PC-9 (cell line): ENCODE data around the gene RALGPS1. TPM values are rescaled to one million over a fixed set of nuclear protein-coding genes. Genes with fewer than 3 reads are reported as not detected.

Experiments
- BruUV-seq: library from RNA; stranded (reverse); fragments of 400-500 nt; replicated peaks from 2 replicates; lab custom pipeline; 2021; lab: Mats Ljungman, UMichigan
- CTCF ChIA-PET: fragments of 300-600 bp; sonication (Branson Sonifier 250); formaldehyde crosslinking; loops from one replicate; lab custom pipeline; 2022; ENCODE audit warnings: antibody characterized with exemption; lab: Charles Lee
- POLR2A ChIA-PET: fragments of 300-600 bp; sonication (Branson Sonifier 250); formaldehyde crosslinking; loops from one replicate; lab custom pipeline; 2022; ENCODE audit warnings: antibody characterized with exemption; ENCODE audit not compliant: unreplicated experiment; lab: Charles Lee
- DNase-seq, 2 experiments: peaks; one replicate each; pipeline versions ENCODE4 v3.0.0 to v3.0.0-alpha.2; 2015 to 2022; ENCODE audit warnings: mixed read lengths in 1 of 2
- H2AFZ ChIP-seq: fragments of 200-600 bp; sonication (generic); 2 replicates; pipeline ENCODE4 v1.8.1; 2017; ENCODE audit warnings: antibody characterized with exemption
- H3F3A ChIP-seq: fragments of 200-600 bp; sonication (generic); 2 replicates; pipeline ENCODE4 v1.8.1; 2017; ENCODE audit warnings: antibody characterized with exemption, mild to moderate bottlenecking, low read depth; ENCODE audit not compliant: insufficient read depth
- H3K27ac ChIP-seq: fragments of 200-600 bp; sonication (generic); 2 replicates; pipeline ENCODE4 v1.6.1; 2016; ENCODE audit warnings: mixed run types
- H3K27me3 ChIP-seq: fragments of 200-600 bp; sonication (generic); 2 replicates; pipeline ENCODE4 v1.6.1; 2016; ENCODE audit warnings: low read depth, mixed run types; ENCODE audit not compliant: insufficient read depth
- H3K36me3 ChIP-seq: fragments of 200-600 bp; sonication (generic); 2 replicates; pipeline ENCODE4 v1.6.1; 2016; ENCODE audit warnings: low read depth, mixed run types
- H3K4me1 ChIP-seq: fragments of 200-600 bp; sonication (generic); replicated peaks from 2 replicates; pipeline ENCODE4 v1.6.1; 2016; ENCODE audit warnings: mixed run types; ENCODE audit not compliant: insufficient read depth
- H3K4me2 ChIP-seq: fragments of 200-600 bp; sonication (generic); 2 replicates; pipeline ENCODE4 v1.6.1; 2017; ENCODE audit warnings: mixed run types
- H3K4me3 ChIP-seq: fragments of 200-600 bp; sonication (generic); 2 replicates; pipeline ENCODE4 v1.6.1; 2016; ENCODE audit warnings: mixed run types
- H3K79me2 ChIP-seq: fragments of 200-600 bp; sonication (generic); 2 replicates; pipeline ENCODE4 v1.6.1; 2017; ENCODE audit warnings: low read depth, mixed run types
- H3K9me2 ChIP-seq: fragments of 200-600 bp; sonication (generic); 2 replicates; pipeline ENCODE4 v1.8.1; 2017; ENCODE audit warnings: mild to moderate bottlenecking; ENCODE audit not compliant: insufficient read depth
- H3K9me3 ChIP-seq: fragments of 200-600 bp; sonication (generic); 2 replicates; pipeline ENCODE4 v1.8.1; 2016; ENCODE audit warnings: low read depth; ENCODE audit not compliant: insufficient read depth
- H4K20me1 ChIP-seq: fragments of 200-600 bp; sonication (generic); 2 replicates; pipeline ENCODE4 v1.8.1; 2017; ENCODE audit not compliant: insufficient read depth
- CTCF ChIP-seq: fragments of 200-600 bp; sonication (generic); conservative IDR thresholded peaks from 2 replicates; pipeline ENCODE4 v1.6.1; 2017; ENCODE audit warnings: mixed run types, antibody characterized with exemption, mild to moderate bottlenecking, moderate library complexity
- EZH2 ChIP-seq: fragments of 200-600 bp; sonication (generic); IDR thresholded peaks from 2 replicates; pipeline ENCODE4 v1.8.0; 2017; ENCODE audit warnings: antibody characterized with exemption, low read depth
- intact Hi-C: fragments of 100-400 bp; cut with micrococcal nuclease; formaldehyde crosslinking; loops from one replicate; pipeline ENCODE4 v1.10.0; 2022; ENCODE audit not compliant: unreplicated experiment
- total RNA-seq: library from RNA; stranded (reverse); gene quantifications from 2 replicates; pipeline ENCODE4 v1.2.3, GENCODE V29; 2021

Gene RALGPS1
- total RNA-seq, 1 experiment from 2014 or later, result 23.3 TPM

DNA sequence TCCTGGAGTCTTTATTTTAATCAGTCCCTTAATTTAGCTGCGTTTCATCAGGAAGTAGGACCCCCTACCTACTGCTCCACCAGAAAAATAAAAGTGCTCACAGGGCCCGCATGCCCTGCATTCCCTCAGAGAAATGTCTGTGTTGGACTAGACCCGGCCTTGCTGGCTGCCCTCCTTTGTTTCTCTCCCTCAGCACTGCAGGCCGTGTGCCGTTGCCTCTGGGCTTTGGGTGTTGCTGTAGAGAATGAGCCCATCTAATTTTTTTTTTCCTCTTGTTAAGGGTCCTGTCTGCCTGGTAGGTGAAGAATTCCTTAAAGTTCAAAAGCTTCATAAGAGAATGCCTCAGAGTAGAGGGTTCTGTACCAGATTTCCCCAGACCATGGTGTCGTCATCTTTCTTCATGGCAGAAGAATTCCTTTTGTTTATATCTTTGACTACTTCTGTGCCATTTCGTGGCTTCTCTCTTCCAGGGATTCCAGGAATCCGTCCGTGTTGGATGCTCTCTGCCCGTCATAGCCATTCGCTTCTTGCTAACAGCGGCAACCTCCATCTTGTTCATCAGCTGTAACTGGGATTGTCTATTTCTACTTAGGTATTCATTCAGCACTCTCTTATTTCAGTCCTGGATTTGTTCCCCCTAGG lies 257.6 kb downstream of the RALGPS1 start:
- CTCF ChIA-PET, result no interaction called here
- H3K4me2 ChIP-seq, result no peak overlapping the region

GRCh38 chr9:127173063-127173462 lies 258.5 kb downstream of the RALGPS1 start:
- Histone ChIP-seq H3K9me2 (no peaks in the 10 kb centered on the region), H3K27ac (no peak overlapping the region), H3K9me3 (no peaks in the 10 kb centered on the region), H3K4me1 (no peaks in the 10 kb centered on the region), H3K27me3 (no peaks in the 10 kb centered on the region), H3K36me3 (no peaks in the 10 kb centered on the region), H3F3A (no peaks in the 10 kb centered on the region), H2AFZ (no peak overlapping the region), H3K4me2 (no peak overlapping the region), H3K4me3 (no peak overlapping the region), H4K20me1 (no peaks in the 10 kb centered on the region), H3K79me2 (no peaks in the 10 kb centered on the region)
- TF ChIP-seq CTCF (no peak), EZH2 (no peak)
- BruUV-seq, result no TSS peak
- ChIA-PET POLR2A (no interaction called here), CTCF (interaction anchor here (0.7 kb wide), 1 partner anchor 274 kb away, joined by 3 read pairs; no protein-coding TSS in a partner anchor)
- no peak for DNase-seq
- intact Hi-C loops, result no loop called here

More for the DNA sequence above, 257.6 kb downstream of the RALGPS1 start:
- BruUV-seq, result no TSS peak
- H3K4me1 ChIP-seq, result no peaks in the 10 kb centered on the region; the same call in 1 of the 2 replicates
- no peaks in the 10 kb centered on the region for H3F3A ChIP-seq
- H3K27ac ChIP-seq, result no peak overlapping the region
- H2AFZ ChIP-seq, result no peak overlapping the region
- no peaks in the 10 kb centered on the region for H3K36me3 ChIP-seq
- TF ChIP-seq CTCF, result no peak
- no peak for TF ChIP-seq EZH2
- no peaks in the 10 kb centered on the region for H3K27me3 ChIP-seq
- H4K20me1 ChIP-seq, result no peaks in the 10 kb centered on the region
- H3K9me2 ChIP-seq, result no peaks in the 10 kb centered on the region
- intact Hi-C loops, result no loop called here
- no peaks in the 10 kb centered on the region for H3K9me3 ChIP-seq
- DNase-seq, result no peak
- no peak overlapping the region for H3K4me3 ChIP-seq
- POLR2A ChIA-PET, result no interaction called here
- H3K79me2 ChIP-seq, result no peaks in the 10 kb centered on the region

GRCh38 chr9:127174386-127175318 lies 260.1 kb downstream of the RALGPS1 start:
- H3K9me2 ChIP-seq, result no peaks in the 10 kb centered on the region
- intact Hi-C loops, result no loop called here
- no peak for TF ChIP-seq CTCF

More at GRCh38 chr9:127174386-127175318, 260.1 kb downstream of the RALGPS1 start:
- H3K36me3 ChIP-seq, result no peaks in the 10 kb centered on the region
- CTCF ChIA-PET, result no interaction called here
- no peaks in the 10 kb centered on the region for H3K79me2 ChIP-seq
- no peaks in the 10 kb centered on the region for H4K20me1 ChIP-seq
- H3K27ac ChIP-seq, result no peak overlapping the region
- no peaks in the 10 kb centered on the region for H3K4me1 ChIP-seq
- no peak overlapping the region for H3K4me2 ChIP-seq
- H2AFZ ChIP-seq, result no peak overlapping the region
- no peaks in the 10 kb centered on the region for H3K9me3 ChIP-seq
- BruUV-seq, result no TSS peak
- POLR2A ChIA-PET, result no interaction called here
- H3K4me3 ChIP-seq, result no peak overlapping the region
- no peaks in the 10 kb centered on the region for H3F3A ChIP-seq
- DNase-seq, result no peak
- H3K27me3 ChIP-seq, result no peaks in the 10 kb centered on the region
